GM10266 (cell line): ENCODE measurements around the gene EVPL.

Experiments used
- DNase-seq: peaks from one replicate; pipeline ENCODE4 v3.0.0; 2012; ENCODE audit errors: extremely low spot score
- TF ChIP-seq, protein P1 (sequence below): IDR thresholded peaks from 2 replicates; pipeline ENCODE4 v1.5.1; 2012; ENCODE audit warnings: mild to moderate bottlenecking, low read depth; ENCODE audit not compliant: control insufficient read depth, insufficient read depth; ENCODE audit errors: missing control alignments

The EVPL gene

GRCh38 chr17:76022973-76023899 is 3.9 kb downstream of the EVPL start:
- no peak for DNase-seq
- TF ChIP-seq, protein P1, sequence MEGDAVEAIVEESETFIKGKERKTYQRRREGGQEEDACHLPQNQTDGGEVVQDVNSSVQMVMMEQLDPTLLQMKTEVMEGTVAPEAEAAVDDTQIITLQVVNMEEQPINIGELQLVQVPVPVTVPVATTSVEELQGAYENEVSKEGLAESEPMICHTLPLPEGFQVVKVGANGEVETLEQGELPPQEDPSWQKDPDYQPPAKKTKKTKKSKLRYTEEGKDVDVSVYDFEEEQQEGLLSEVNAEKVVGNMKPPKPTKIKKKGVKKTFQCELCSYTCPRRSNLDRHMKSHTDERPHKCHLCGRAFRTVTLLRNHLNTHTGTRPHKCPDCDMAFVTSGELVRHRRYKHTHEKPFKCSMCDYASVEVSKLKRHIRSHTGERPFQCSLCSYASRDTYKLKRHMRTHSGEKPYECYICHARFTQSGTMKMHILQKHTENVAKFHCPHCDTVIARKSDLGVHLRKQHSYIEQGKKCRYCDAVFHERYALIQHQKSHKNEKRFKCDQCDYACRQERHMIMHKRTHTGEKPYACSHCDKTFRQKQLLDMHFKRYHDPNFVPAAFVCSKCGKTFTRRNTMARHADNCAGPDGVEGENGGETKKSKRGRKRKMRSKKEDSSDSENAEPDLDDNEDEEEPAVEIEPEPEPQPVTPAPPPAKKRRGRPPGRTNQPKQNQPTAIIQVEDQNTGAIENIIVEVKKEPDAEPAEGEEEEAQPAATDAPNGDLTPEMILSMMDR = no peak

DNA sequence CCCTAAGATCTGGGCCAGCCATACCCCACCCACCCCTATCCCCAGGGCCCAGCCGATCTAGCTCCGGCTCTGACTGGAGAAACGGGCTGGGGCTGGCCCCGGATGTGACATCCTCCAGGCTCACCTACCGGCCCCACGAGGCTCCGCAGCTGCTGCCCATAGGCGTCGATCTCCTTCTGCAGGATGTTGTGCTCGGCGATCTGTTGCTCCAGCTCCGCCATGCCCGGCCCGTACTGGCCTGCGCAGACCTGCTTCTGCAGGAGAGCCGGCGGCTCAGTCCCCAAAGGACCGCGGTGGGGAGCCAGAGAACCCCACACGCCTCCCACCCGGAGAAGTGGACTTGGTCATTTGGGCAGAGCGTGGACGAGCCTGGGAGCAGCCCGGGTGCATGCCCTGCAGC is 4.8 kb downstream of the EVPL start:
- TF ChIP-seq, protein P1 = no peak
- DNase-seq = no peak

DNA sequence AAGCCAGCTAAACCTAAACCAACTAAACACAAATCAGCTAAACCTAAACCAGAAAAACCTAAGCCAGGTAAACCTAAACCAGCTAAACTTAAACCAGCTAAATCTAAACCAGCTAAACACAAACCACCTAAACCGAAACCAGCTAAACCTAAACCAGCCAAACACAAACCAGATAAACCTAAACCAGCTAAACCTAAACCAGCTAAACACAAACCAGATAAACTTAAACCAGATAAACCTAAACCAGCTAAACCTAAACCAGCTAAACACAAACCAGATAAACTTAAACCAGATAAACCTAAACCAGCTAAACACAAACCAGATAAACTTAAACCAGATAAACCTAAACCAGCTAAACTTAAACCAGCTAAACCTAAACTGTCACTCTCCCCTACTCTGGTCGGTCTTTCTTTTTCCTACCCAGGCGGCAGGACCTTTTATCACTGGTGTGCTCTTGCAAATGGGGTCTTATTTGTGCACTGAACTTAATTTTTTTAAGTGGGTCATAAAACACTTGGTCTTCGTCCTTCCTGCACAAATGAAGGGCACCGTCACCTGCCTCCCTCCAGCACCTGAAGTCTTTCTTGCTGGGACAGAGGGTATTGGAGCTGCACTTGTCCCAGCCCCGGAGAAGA is 7.2 kb downstream of the EVPL start:
- TF ChIP-seq, protein P1 = no peak

DNA sequence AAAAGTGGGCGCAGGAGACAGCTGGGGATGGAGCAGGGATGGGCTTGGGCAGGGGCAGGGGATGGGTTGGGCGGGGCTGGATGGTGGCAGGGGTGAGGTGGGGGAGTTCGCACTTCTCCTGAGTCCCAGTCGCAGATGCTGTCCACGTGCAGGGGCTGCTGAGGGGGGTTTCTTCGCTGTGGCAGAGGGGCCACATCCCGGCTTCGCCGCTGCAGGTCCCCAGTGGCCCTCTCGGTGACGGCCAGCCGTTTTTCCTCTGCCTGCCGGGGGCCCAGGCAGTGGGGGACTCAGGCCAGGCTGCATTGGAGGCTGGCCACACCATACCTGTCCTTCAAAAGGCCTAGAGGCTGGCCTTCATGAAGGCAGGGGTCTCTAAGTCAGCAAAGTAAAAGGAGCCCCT is 8.3 kb downstream of the EVPL start:
- no peak for DNase-seq
- TF ChIP-seq, protein P1 = no peak

More for the DNA sequence above, 7.2 kb downstream of the EVPL start:
- DNase-seq = no peak

GRCh38 chr17:76018340-76018680 is 8.8 kb downstream of the EVPL start:
- TF ChIP-seq, protein P1 = no peak
- no peak for DNase-seq

- DNase-seq = no peak
- TF ChIP-seq, protein P1 = no peak
Measured at GRCh38 chr17:76017481-76018339, 9.4 kb downstream of the EVPL start.
